Measurements from ENCODE around the gene TNRC6B. TPM values are rescaled to one million over a fixed set of nuclear protein-coding genes. Genes with fewer than 3 reads are reported as not detected.

Gene TNRC6B
- total and polyA plus RNA-seq, 2 donors (not counting 1 experiment from before 2014, with no cell fraction given): 5.7 to 17.8 TPM

GRCh38 chr22:40249286-40249685 lies 71.6 kb downstream of the TNRC6B start:
- H3K9me3 ChIP-seq (ENCODE audit: control insufficient read depth, insufficient read depth, low read depth, low read length): no peaks in the 10 kb centered on the region
- H3K4me2 ChIP-seq (ENCODE audit: extremely low read depth, insufficient read depth, low read length): no peak overlapping the region
- no peaks in the 10 kb centered on the region for H3K79me2 ChIP-seq (ENCODE audit: control insufficient read depth, insufficient read depth, low read length)
- H3K36me3 ChIP-seq (ENCODE audit: control insufficient read depth, insufficient read depth, low read length): peaks cover 4% of the 10 kb centered on the region
- no peak for DNase-seq (ENCODE audit: low read depth in 2 of 2)
- TF ChIP-seq CTCF (conservative IDR thresholded peaks at IDR 0.05 in 1 of 2, IDR thresholded peaks at IDR 0.05 in 1 of 2; ENCODE audit: low read depth in 1 of 2, low read length in 2 of 2) (no peak), EZH2 (IDR thresholded peaks at IDR 0.05; ENCODE audit: low read length, missing control alignments) (no peak)
- H3K27ac ChIP-seq (ENCODE audit: insufficient read depth, low read length): no peak overlapping the region
- no peak overlapping the region for H3K4me3 ChIP-seq (replicated peaks in 1 of 4; ENCODE audit: control extremely low read depth in 1 of 4, insufficient read depth in 1 of 4, low read depth in 3 of 4, low read length in 4 of 4)
- H3K9ac ChIP-seq (ENCODE audit: insufficient read depth, low read length): no peak overlapping the region
- H2AFZ ChIP-seq (ENCODE audit: low read length): no peak overlapping the region
- H4K20me1 ChIP-seq (ENCODE audit: control insufficient read depth, extremely low read depth, insufficient read depth, low read length): no peaks in the 10 kb centered on the region
- H3K27me3 ChIP-seq (ENCODE audit: control insufficient read depth, insufficient read depth, low read length): no peaks in the 10 kb centered on the region
- no peaks in the 10 kb centered on the region for H3K4me1 ChIP-seq (ENCODE audit: control insufficient read depth, extremely low read depth, insufficient read depth, low read length)

GRCh38 chr22:40250608-40251007 lies 72.9 kb downstream of the TNRC6B start:
- Histone ChIP-seq H3K36me3 (ENCODE audit: control insufficient read depth, insufficient read depth, low read length) (peaks cover 4% of the 10 kb centered on the region), H3K27ac (ENCODE audit: insufficient read depth, low read length) (no peak overlapping the region), H3K4me3 (replicated peaks in 1 of 4; ENCODE audit: control extremely low read depth in 1 of 4, insufficient read depth in 1 of 4, low read depth in 3 of 4, low read length in 4 of 4) (no peak overlapping the region), H4K20me1 (ENCODE audit: control insufficient read depth, extremely low read depth, insufficient read depth, low read length) (no peaks in the 10 kb centered on the region), H2AFZ (ENCODE audit: low read length) (no peak overlapping the region), H3K9ac (ENCODE audit: insufficient read depth, low read length) (no peak overlapping the region), H3K9me3 (ENCODE audit: control insufficient read depth, insufficient read depth, low read depth, low read length) (no peaks in the 10 kb centered on the region), H3K79me2 (ENCODE audit: control insufficient read depth, insufficient read depth, low read length) (no peaks in the 10 kb centered on the region), H3K4me1 (ENCODE audit: control insufficient read depth, extremely low read depth, insufficient read depth, low read length) (no peaks in the 10 kb centered on the region), H3K4me2 (ENCODE audit: extremely low read depth, insufficient read depth, low read length) (no peak overlapping the region), H3K27me3 (ENCODE audit: control insufficient read depth, insufficient read depth, low read length) (no peaks in the 10 kb centered on the region)
- TF ChIP-seq CTCF (conservative IDR thresholded peaks at IDR 0.05 in 1 of 2, IDR thresholded peaks at IDR 0.05 in 1 of 2; ENCODE audit: low read depth in 1 of 2, low read length in 2 of 2): no peak
- no peak for TF ChIP-seq EZH2 (IDR thresholded peaks at IDR 0.05; ENCODE audit: low read length, missing control alignments)
- DNase-seq (ENCODE audit: low read depth in 2 of 2): no peak

- Histone ChIP-seq H3K36me3 (ENCODE audit: control insufficient read depth, insufficient read depth, low read length) (peaks cover 4% of the 10 kb centered on the region), H3K79me2 (ENCODE audit: control insufficient read depth, insufficient read depth, low read length) (no peaks in the 10 kb centered on the region), H3K4me1 (ENCODE audit: control insufficient read depth, extremely low read depth, insufficient read depth, low read length) (no peaks in the 10 kb centered on the region), H3K4me2 (ENCODE audit: extremely low read depth, insufficient read depth, low read length) (no peak overlapping the region), H3K9ac (ENCODE audit: insufficient read depth, low read length) (no peak overlapping the region), H4K20me1 (ENCODE audit: control insufficient read depth, extremely low read depth, insufficient read depth, low read length) (no peaks in the 10 kb centered on the region), H3K4me3 (replicated peaks in 1 of 4; ENCODE audit: control extremely low read depth in 1 of 4, insufficient read depth in 1 of 4, low read depth in 3 of 4, low read length in 4 of 4) (no peak overlapping the region), H3K27ac (ENCODE audit: insufficient read depth, low read length) (no peak overlapping the region), H2AFZ (ENCODE audit: low read length) (no peak overlapping the region), H3K27me3 (ENCODE audit: control insufficient read depth, insufficient read depth, low read length) (no peaks in the 10 kb centered on the region), H3K9me3 (ENCODE audit: control insufficient read depth, insufficient read depth, low read depth, low read length) (no peaks in the 10 kb centered on the region)
- DNase-seq (ENCODE audit: low read depth in 2 of 2): peak in 1 of 2 donors; percentile 64
- TF ChIP-seq EZH2 (IDR thresholded peaks at IDR 0.05; ENCODE audit: low read length, missing control alignments): no peak
- TF ChIP-seq CTCF (conservative IDR thresholded peaks at IDR 0.05 in 1 of 2, IDR thresholded peaks at IDR 0.05 in 1 of 2; ENCODE audit: low read depth in 1 of 2, low read length in 2 of 2): no peak
Observed at GRCh38 chr22:40251106-40251505, 73.4 kb downstream of the TNRC6B start.

All from fibroblast of lung (primary cell).